HUDEP-2 (cell line): ENCODE data around the gene PARVB.
"Not testable (repeated sequence)": the region's sequence is repeated elsewhere in the genome, so short reads cannot be mapped to it uniquely, and the experiment has no call there.

Experiments
- DNase-seq, 76 experiments: peaks; one replicate each; lab custom pipeline; 2025; ENCODE audit not compliant: unreplicated experiment in 76 of 76; lab: John Stamatoyannopoulos, UW

PARVB gene

GRCh38 chr22:44050766-44051355, 26.8 kb downstream of the PARVB start:
- no peak for DNase-seq

GRCh38 chr22:44051358-44051757, 27.3 kb downstream of the PARVB start:
- DNase-seq, result no peak

DNA sequence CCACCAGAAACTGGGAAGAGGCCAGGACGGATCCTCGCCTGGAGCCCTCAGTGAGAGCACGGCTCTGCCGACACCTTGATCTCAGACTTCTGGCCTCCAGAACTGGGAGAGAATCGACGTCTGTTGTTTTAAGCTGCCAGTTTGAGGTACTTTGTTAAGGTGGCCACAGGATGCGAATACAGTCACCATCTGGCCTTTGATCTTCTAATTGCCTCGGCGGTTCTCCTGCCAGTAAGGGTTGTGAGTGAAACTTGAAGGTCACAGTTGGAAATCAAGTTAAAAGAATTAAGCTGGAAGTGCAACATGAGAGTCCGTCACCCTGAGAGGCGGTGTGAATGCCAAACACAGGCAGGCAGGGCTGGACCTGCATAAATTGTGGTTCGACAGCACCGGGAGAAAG, 27.9 kb downstream of the PARVB start:
- no peak for DNase-seq

GRCh38 chr22:44055805-44056204, 31.7 kb downstream of the PARVB start:
- no peak for DNase-seq

DNA sequence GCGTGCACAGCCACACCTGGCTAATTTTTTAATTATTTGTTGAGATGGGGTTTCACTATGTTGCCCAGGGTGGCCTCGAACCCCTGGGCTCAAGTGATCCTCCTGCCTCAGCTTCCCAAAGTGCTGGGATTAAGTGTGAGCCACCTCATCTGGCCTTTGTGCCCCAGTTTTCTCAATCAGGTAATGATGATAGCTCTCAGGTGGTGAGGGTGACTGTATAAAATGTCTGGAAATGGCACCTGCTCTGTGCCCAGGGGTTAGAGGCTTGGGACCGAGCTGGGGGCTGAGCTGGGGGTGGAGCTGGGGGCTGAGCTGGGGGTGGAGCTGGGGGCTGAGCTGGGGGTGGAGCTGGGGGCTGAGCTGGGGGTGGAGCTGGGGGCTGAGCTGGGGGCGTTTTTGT, 32.5 kb downstream of the PARVB start:
- not testable (repeated sequence) for DNase-seq

DNA sequence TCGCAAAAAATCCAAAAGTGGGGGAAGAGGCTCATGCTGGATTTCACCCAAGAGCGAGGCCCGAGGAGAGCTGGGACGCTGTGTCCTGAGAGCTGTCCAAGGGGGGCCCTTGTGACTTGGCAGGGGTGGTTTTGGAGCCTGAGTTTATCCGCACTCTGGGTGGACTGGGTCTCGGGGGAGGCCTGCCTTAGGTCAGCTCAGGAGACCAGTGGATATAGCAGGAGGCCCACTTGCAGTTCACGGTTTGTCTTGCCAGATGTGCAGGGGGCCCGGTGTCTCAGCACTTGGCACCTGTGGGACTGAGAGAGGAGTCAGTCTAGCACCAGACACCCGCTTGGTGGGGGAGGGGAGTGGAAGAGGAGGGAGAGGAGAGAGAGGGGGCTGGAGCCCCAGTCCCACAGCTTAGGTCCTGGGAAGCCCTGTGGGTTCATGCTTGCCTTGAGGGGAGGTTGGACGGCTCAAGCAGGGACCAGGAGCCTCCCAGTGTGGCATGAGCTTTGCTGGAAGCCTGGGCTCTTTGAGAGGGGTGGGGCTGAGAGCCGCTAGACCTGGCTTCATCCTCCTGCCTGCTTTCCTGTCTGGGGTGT, 33.4 kb downstream of the PARVB start:
- peak in 1 of 76 experiments; percentile 19 for DNase-seq

GRCh38 chr22:44063462-44064371, 39.6 kb downstream of the PARVB start:
- no peak for DNase-seq

GRCh38 chr22:44067033-44067432, 42.9 kb downstream of the PARVB start:
- DNase-seq, result no peak

DNA sequence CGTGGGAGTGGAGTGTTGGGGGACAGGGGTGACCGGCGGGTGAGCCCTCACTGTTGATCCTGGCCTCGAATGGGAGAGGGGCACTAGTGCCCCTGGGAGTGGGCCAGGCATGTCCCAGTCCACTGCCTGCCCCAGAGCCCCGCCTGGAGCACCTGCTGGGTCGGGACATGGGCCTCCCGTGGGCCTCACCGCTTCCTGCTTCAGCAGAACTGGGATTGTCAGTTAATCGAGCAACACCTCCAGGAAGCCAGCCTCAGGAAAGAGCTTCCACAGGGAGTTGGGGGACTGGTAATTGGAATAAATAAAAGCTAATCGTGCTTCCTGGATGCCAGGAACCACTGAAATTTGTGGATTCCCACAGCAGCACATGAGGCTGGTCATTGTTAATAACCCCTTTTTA, 43.8 kb downstream of the PARVB start:
- no peak for DNase-seq

DNA sequence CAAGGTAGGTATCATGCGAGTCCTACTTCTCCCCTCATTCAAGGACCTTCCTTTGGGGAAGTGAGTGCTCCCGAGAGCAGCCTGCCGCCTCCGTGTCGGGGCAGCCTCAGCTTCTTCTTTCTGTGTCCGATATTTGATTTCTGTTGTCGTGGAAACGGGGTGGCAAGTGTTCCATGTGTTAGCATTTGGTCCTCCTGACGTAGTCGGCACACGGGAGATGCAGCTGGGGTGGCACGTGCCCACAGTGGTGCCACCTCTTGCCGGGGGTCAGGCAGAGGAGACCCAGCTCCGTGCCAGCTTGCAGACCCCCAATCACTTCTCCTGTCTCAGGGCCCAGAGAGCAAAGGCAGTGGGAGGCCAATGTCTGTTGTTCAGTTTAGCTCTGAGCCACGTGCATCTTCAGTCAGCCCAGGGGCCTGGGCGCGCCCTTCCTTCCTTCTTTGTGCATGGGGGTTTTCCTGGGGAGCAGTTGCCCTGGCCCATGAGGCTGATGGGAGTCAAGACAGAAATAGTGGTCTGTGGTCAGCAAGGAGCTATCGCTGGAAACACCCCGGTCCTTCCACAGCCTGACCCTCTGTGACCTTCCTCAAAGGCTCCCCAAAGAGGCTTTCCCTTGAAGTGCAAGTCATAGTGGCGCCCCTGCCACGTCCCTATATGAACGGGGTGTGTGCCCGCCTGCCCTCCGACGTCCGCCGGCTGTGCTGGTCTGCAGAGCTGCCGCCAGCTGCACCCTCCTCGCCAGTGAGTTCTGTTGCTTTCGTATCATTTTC, 44.5 kb downstream of the PARVB start:
- DNase-seq, result no peak

- no peak for DNase-seq
These were observed 45.9 kb downstream of the PARVB start for GRCh38 chr22:44070029-44070428.

GRCh38 chr22:44071781-44072326, 47.8 kb downstream of the PARVB start:
- DNase-seq, result peak in 1 of 76 experiments; percentile 3

GRCh38 chr22:44074337-44074984, 50.4 kb downstream of the PARVB start:
- peak in 25 of 76 experiments; percentile 1 to 58 (median 27) for DNase-seq

DNA sequence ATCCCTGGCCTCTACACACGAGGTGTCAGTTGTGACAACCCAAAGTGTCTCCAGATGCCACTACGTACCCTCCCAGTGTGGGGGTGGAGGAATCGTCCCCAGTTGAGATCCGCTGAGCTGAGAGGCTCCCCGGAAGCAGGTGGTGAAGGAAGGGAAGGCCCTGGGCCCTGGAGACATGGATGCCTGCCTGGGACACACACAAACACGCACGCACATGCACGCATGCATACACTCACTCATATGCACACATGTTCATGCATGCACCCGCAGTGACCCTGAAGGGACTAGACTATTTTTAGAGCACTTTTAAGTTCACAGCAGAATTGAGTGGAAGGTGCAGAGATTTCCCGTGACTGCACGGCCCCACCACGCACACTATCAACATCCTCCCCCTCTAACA, 50.9 kb downstream of the PARVB start:
- DNase-seq, result no peak

- no peak for DNase-seq
These were observed 51.6 kb downstream of the PARVB start for GRCh38 chr22:44075670-44076069.

DNA sequence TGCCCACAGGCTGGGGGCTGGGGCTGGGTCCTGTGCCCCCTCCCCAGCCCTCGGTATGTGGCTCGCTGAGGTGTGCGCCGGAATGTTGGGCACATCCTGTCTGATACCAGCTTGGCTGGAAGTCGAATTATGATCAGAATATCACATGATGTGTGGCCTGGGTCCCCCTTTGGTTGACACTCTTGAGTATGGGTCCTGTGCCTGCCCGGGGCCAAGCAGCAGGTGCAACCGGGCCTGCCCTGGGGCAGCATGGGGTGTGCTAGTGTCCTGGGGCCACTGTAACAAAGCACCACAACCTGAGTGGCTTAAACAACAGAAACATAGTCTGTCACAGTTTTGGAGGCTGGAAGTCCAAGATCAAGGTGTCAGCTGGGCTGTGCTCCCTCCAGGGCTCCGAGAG, 52.7 kb downstream of the PARVB start:
- DNase-seq, result no peak

DNA sequence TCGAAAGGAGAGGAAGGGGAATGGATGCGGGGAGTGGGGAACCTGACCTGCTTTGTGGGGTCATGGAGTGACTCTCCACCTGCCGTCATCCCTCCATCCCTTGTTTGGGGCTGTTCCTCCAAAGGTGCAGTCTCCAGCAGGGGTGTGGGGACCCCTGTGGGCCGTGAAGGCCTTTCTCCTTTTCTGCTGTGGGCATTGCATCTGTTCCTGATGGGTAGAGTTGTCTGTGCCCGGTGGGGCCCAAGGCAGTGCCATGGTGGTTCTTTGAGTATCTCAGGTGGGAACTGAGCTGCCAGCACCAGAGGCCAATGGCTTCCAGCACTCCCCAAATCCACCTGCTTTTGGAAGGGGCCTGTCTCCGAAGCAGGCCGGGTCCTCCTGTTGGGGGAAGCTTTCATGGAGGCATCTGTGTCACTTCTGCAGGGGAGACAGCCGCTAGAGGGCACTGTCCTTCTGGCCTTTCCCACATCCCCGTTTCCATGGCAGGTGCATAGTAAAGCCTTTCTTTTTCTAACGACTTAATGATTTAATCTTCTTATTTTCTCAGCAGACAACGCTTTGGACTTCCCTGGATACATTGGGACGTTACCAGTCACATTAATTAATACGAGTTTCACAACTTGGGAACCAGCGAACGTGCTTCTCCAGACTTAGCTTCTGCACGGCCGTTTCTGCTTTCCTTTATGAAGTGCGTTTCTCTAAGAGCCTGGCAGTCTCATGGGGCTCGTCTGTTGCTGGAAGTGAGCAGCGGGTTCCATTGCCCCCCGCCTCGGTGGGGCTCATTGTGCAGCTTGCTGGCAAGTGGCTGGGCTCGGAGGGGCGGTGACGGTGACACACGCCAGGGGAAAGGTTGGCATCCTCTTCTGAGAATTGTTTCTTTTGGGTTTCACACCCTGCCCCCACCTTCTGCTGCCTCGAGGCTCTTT, 57.1 kb downstream of the PARVB start:
- DNase-seq, result peak in 52 of 76 experiments; percentile 4 to 64 (median 44)

- DNase-seq, result no peak
These were observed 58.7 kb downstream of the PARVB start for GRCh38 chr22:44082801-44083200.
